ENCODE results near the gene TMEM139.
"Not testable (repeated sequence)": the region's sequence is repeated elsewhere in the genome, so short reads cannot be mapped to it uniquely, and the experiment has no call there.

TMEM139 gene

DNA sequence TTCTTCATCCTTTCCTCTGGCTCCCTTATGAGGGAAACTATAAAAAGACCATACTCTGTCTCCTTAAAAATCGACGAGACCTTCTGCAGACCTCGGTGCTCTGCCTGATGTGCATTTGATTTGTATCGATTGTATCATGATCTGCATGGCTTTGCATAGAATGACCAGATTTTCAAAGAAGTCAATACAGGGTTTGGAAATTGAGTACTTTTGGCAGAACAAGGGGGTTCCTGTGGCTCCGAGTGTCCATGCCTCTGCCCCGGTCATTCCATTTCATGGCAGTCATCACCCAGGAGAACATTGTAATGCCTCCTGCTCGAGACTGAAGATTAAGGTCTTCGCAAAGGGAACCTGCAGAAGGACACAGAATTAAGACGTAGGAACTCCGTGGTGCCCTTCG lies 4.1 kb downstream of the TMEM139 start:
- no peak for DNase-seq (ENCODE audit: low read depth in 2 of 2)

DNA sequence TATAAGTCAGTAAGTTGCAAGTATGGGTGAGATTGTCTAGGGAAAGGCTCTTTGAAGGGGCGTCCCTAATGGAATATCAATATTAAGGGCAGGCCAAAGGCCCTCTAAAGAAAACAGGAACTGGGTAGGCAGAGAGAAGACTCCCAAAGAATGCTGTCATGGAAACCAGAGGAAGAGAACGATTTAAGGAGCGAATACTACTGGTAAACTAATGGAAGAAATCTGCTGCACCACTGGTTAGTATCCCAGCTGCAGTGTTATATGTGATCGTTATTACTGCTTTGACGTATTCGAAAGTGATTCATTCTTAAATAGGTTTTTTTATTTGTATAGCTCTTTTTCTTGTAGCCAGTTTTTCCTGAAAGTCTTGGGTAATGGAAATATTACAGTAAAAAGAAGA lies 4.7 kb downstream of the TMEM139 start:
- DNase-seq (ENCODE audit: low read depth in 2 of 2): no peak

DNA sequence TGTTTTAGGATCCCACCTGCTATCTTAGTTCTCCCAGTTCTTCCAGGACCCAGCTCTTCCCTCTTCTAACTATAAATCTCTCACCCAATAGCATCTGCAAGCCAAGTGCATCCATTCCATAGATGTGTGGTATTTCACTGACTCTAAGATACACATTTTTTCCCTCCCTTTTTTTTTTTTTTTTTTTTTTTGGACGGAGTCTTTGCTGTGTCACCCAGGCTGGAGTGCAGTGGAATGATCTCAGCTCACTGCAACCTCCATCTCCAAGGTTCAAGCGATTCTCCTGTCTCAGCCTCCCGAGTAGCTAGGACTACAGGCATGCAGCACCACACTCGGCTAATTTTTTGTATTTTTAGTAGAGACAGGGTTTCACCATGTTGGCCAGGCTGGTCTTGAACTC lies 5.1 kb downstream of the TMEM139 start:
- DNase-seq (ENCODE audit: low read depth in 2 of 2): not testable (repeated sequence)

DNA sequence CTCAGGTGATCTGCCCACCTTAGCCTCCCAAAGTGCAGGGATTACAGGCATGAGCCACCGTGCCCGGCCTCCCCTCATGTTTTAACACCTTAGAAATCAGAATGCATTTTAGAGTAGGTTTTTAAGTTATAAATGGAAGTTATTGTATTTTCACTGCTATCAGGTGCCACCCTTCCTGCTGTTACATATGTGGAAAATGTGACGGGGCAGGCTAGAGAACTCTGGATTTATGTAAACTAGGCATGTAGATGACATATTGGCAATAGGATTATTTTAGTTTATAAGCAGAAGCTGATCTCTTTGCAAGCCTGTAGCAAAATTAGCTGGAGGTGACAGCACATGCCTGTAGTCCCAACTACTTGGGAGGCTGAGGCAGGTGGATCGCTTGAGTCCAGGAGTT lies 5.5 kb downstream of the TMEM139 start:
- no peak for DNase-seq (ENCODE audit: low read depth in 2 of 2)

DNA sequence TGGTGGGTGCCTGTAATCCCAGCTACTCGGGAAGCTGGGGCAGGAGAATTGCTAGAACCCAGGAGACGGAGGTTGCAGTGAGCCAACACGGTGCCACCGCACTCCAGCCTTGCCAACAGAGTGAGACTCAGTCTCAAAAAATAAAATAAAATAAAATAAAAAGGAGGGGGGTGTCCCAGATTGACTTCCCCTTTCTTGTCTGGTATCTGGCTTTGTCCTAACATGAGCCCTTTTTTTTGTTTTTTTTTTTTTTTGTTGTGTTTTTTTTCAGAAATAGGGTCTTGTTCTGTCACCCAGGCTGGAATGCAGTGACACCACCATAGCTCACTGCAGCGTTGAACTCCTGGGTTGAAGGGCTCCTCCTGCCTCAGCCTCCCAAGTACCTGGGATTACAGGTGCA lies 8.1 kb downstream of the TMEM139 start:
- DNase-seq (ENCODE audit: low read depth in 2 of 2): no peak

DNA sequence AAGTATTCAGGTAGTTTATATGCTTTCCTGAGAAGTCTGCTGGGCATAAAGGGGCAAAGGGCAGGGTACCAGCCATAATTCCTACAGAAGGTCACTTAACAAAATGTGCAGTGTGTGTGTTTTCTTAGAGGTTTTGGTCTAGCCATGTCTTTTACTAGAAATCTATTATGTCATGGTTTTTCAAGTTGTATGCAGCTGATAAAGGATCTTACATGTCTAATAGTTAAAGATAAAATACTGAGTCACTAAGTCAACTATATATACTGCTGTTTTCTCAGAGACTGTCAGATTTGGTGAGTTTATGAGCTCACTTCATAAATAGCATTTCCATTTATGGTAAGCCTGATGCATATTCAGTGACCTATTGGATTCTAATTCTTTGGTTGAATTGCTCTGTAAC lies 11.1 kb downstream of the TMEM139 start:
- DNase-seq (ENCODE audit: low read depth in 2 of 2): no peak

DNA sequence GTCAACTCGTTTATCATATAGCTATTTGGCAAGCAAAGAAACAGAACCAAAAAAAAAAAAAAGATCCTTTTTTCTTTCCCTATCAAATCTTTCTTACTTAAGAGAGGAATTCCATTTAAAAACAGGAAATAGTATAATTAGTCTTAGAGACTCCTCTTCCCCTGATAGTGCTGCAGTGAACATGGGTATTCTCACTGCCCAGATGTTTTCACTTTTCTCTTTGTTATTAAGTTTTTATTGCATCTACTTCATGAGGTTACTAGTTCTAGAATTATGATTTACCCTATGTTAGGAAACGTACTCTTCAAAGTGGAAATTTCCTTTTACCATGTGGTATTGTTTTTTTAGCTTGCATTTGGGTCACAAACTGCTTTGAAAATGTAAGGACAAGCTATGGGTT lies 11.9 kb downstream of the TMEM139 start:
- DNase-seq (ENCODE audit: low read depth in 2 of 2): no peak

DNA sequence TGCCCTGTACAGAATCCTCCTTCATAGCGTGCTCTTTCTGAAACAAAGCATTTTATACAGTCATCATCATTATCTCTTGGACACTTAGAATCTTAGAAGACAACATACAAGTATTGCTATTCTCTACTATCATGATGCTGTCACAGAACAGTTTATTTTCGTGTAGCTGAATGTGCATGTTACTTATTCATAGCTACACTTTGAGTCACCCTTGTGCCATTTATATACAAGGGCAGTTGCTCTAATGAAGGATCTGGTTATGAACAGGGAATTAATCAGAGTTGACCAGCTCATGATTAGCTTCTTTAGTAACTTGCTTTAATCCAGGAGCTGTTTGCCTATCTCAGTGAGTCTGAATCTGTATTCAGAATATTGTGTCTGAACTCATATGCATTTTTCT lies 14.6 kb downstream of the TMEM139 start:
- no peak for DNase-seq (ENCODE audit: low read depth in 2 of 2)

DNA sequence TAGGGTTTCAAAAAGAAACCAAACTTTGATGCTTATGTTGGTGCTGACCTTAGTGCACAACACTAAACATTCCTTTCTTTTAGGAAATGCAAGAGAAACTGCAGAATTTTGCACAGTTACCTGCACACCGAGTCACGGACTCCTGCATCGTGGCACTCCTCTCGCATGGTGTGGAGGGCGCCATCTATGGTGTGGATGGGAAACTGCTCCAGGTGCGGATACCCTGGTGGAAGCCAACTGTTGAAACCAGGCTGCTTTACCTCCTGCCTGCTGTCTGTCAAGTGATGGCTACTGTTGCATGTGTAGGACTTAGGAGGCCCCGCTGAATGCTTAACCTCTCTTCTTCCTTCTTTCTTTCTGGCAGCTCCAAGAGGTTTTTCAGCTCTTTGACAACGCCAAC lies 15.1 kb downstream of the TMEM139 start:
- DNase-seq (ENCODE audit: low read depth in 2 of 2): peak in 1 of 2 donors; percentile 35

DNA sequence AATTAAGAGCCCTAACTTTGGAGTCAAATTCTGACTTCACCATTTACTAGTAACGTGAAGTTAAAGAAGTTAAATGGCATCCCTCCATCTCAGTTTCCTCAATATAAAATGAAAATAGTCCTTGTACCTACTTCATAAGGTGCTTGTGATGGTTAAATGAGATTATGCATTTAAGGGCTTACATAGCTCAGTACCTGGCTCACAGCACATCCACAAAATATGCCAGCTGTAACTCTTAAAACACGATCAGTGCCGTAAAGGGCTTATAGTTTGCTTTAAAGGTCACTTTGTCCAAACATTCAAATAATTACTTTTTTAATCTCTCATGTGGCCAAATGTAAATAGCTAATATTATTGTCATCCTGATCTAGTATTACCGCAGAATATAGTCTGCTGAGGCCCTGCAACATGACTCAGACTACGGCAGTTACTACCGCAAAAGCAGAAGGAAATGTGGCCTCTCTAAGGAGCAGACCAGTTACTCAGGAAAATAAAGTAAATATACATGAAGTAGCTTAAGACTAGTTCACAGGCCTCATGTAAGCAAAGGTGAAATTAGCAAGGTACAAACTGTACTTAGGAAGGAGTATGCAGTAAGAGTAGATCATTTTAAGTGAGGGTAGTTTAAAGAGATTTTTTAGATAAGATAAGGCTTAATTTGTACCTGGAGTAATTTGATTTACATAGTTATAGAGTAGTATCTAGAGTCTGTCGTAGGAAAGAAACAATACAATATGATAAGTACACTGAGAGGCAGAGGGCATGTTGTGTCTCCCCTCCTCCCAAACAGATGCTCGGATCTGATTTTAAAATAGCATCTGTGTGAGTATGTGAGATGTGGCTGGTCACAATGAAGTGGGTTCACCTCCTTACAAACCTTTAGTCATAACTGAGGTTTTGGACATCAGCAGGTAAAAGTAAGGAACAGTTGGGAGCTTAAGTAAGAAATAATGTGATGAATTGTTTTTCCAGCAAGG lies 16.5 kb downstream of the TMEM139 start:
- no peak for DNase-seq (ENCODE audit: low read depth in 2 of 2)

DNA sequence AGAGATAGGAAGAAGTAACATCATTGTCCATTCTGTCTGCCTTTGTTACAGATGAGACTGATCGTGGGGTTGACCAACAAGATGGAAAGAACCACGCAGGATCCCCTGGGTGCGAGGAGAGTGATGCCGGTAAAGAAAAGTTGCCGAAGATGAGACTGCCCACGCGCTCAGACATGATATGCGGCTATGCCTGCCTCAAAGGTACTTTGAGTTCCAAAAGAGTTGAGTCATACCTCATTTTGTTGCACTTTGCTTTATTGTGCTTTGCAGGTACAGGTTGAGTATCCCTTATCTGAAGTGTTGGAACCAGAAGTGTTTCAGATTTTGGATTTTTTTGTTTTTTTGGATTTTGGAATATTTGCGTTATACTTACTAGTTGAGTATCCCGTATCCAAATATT lies 19.0 kb downstream of the TMEM139 start:
- no peak for DNase-seq (ENCODE audit: low read depth in 2 of 2)

DNA sequence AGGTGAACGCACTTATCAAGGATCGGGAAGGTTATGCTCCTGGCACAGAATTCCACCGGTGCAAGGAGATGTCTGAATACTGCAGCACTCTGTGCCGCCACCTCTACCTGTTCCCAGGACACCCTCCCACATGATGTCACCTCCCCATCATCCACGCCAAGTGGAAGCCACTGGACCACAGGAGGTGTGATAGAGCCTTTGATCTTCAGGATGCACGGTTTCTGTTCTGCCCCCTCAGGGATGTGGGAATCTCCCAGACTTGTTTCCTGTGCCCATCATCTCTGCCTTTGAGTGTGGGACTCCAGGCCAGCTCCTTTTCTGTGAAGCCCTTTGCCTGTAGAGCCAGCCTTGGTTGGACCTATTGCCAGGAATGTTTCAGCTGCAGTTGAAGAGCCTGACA lies 20.2 kb downstream of the TMEM139 start:
- DNase-seq (ENCODE audit: low read depth in 2 of 2): no peak

DNA sequence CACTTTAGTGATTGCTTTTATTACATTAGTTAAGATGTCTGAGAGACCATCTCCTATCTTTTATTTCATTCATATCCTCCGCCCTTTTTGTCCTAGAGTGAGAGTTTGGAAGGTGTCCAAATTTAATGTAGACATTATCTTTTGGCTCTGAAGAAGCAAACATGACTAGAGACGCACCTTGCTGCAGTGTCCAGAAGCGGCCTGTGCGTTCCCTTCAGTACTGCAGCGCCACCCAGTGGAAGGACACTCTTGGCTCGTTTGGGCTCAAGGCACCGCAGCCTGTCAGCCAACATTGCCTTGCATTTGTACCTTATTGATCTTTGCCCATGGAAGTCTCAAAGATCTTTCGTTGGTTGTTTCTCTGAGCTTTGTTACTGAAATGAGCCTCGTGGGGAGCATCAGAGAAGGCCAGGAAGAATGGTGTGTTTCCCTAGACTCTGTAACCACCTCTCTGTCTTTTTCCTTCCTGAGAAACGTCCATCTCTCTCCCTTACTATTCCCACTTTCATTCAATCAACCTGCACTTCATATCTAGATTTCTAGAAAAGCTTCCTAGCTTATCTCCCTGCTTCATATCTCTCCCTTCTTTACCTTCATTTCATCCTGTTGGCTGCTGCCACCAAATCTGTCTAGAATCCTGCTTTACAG lies 20.8 kb downstream of the TMEM139 start:
- DNase-seq (ENCODE audit: low read depth in 2 of 2): peak; percentile 58 to 82

DNA sequence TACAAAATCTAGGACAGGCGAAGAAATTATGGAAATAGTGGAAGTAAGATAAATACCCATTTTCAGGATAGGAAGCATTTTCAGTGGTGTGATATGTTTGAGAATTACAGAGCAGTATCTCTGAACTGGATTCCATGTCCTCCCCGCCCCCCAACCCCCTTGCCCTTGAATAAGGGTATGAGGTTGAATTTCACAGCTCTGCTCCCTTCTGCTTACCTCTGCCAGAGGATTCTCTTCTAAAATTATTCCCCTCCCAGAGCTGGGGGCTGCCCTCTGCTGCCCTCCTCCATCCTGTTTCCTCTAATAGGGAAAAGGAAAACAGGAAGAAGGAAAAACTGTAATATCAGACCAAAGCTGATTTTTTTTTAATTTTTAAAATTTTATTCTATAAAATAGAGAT lies 23.9 kb downstream of the TMEM139 start:
- DNase-seq (ENCODE audit: low read depth in 2 of 2): no peak

DNA sequence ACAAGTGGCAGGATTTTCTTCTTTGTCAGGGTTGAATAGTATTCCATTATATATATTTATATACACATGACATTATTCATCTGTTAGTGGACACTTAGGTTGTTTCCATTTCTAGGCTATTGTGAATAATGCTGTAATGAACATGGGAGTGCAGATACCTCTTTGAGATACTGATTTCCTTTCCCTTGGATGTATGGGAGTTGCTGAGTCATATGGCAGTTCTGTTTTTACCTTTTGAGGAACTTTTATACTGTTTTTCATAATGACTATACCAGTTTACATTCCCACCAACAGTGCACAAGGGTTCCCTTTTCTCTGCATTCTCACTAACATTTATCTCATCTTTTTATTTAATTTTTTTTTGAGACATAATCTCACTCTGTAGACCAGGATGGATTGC lies 29.4 kb downstream of the TMEM139 start:
- DNase-seq (ENCODE audit: low read depth in 2 of 2): no peak

DNA sequence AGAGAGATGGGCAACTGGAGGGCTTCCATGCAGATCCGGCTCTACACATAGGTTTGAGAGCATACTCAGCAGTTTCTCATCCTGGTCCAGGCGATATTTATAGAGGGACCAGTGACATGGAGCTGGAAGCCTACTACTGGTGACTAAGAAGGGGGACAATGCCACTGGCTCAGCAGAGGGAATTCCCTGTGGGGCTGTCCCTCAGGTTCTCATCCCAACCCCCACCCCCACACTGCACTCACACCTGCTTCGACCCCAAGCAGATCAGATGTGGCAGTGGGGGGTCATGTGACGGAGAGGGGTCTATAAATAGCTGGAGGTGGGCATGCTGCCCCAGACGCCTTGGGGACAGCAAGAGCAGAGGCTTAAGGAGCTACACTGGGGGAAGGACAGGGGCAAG lies 31.0 kb downstream of the TMEM139 start, which contains the start of gene CLCN1:
CLCN1 (plus strand) TSS at position 336 of the 400 bp plus-strand sequence. CDS start 102 bp downstream, outside the sequence.
- DNase-seq (ENCODE audit: low read depth in 2 of 2): no peak

DNA sequence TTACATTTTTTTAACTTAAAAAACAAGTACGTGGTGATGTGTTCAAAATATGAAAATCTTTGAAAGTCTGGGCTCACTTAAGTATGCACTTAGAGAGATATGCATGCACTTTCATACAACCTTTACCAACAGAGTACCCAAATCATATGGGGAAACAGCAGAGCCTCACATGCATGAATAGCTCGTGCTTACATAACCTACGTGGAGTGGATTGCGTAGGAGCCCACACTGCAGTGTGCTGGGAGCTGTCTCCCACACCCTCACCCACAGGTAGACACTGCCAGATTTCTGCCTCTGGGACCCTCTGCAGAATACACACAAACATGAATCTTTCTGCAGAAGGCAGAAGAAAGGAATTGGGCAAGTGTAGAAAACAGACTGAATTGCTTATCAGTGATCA lies 31.7 kb downstream of the TMEM139 start:
- no peak for DNase-seq (ENCODE audit: low read depth in 2 of 2)

DNA sequence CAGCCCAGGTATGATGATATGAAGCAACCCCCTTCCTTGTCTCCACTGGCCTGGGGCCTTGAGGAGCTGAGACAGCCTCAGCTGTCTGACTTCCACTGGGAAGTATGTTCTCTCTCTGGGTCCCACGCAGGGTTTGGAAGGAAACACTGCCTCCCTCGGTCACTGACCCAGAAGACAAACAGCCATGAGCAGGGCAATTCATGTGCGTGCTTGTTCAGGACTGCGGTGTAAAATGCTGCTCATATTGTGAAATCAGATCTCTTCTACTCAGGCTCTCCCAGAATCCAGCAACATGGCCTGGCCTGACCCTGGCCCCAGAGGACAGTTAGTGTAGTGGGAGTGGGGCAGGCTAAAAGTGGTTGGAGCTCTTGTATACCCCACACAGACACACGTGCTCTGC lies 33.9 kb downstream of the TMEM139 start:
- DNase-seq (ENCODE audit: low read depth in 2 of 2): no peak

DNA sequence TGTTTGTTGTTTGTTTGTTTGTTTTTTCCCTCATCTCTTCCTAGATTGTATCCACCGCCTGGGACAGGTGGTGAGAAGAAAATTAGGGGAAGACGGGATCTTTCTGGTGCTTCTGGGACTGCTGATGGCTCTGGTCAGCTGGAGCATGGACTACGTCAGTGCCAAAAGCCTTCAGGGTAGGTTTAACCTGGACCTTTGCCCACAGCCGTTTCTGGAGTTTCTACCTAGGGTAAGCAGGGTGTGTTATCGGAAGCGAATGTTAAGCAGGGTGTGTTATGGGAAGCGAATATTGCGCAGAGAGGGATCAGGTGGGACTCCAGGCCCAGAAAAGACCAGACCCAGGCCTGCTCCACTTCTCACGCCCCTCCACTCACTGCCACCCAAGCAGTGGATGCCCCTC lies 35.9 kb downstream of the TMEM139 start:
- DNase-seq (ENCODE audit: low read depth in 2 of 2): no peak

DNA sequence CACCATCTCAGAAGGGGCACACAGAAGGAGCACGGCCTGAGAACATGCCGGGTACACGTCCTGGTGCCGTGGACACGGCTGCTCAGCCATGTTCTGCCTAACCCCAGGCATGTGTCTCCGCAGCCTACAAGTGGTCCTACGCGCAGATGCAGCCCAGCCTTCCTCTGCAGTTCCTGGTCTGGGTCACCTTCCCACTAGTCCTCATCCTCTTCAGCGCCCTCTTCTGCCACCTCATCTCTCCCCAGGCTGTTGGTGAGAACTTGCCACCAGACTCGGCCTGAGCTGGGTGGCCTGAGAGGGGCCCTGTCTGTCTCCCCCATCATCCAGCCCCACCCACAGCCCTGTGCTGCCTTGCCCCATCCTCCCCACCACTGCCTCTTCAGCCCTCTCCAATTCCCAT lies 36.5 kb downstream of the TMEM139 start:
- no peak for DNase-seq (ENCODE audit: low read depth in 2 of 2)

DNA sequence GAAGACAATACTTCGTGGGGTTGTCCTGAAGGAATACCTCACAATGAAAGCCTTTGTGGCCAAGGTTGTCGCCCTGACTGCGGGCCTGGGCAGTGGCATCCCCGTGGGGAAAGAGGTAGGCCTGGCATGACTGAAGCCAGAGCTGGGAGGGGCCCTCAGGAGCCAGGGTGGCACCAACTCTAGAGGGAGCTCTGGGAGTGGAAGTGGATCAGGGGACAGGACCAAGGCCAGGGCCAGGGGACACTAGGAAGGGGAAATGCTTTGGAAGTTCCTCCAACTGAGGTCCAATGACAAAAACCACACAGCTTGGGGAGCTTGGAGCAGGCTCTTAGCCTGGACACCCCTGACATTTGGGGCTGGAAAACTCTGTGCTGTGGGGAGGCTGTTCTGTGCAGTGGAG lies 37.0 kb downstream of the TMEM139 start:
- no peak for DNase-seq (ENCODE audit: low read depth in 2 of 2)

DNA sequence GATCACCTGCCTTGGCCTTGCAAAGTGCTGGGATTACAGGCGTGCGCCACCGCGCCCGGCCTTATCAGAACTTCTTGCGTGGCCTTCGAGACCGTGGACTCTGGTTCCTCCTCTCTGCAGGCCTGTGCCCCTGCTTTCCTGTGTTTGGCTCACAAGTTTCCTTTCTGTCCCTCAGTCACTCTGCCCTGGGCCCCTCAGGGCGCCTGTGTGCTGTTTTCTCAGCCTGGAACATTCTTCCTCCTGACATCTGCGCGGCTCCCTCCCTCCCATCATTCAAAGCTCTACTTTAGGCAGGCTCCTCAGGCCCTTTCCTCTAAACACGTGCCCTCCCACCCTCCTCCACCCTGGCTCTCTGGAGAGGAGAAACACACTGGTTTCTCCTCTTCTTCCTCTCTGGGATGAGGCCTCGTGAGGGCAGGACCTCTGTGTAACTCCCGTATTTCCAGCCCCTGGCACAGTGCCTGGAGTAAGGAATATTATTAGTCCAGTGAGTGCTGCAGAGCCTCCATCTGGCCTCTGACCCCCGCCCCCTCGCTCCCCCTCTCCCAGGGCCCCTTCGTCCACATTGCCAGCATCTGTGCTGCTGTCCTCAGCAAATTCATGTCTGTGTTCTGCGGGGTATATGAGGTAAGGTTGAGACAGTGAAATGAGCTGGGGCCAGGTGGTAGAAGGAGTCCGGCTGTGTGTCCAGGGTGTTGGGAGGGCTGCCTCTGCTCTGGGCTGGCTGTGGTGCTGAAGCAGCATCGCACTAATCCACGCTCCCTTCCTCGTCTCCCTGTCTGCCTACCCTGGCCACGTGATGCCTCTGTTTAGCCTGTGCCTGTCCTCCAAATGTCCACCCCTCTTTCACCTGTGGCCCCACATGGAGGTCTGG lies 38.2 kb downstream of the TMEM139 start:
- no peak for DNase-seq (ENCODE audit: low read depth in 2 of 2)

Data from stimulated activated CD4-positive, alpha-beta T cell treated with anti-CD3 and anti-CD28 coated beads, Interleukin-4, amount 100 ng/mL, for 48 hours (primary cell).